Left ventricle myocardium inferior (tissue), 1 donor: ENCODE measurements around the gene MYOM3. TPM values are rescaled to one million over a fixed set of nuclear protein-coding genes. Genes with fewer than 3 reads are reported as not detected.
"Not testable (repeated sequence)": the region's sequence is repeated elsewhere in the genome, so short reads cannot be mapped to it uniquely, and the experiment has no call there.

ENCODE experiments used
- DNase-seq: peaks from one replicate; pipeline ENCODE4 v3.0.0-alpha.2; 2020
- H3K27ac ChIP-seq: fragments of 200-600 bp; replicated peaks from 2 replicates; pipeline ENCODE4 v1.8.0; 2021
- H3K27me3 ChIP-seq: fragments of 200-600 bp; 2 replicates; pipeline ENCODE4 v1.8.0; 2021; ENCODE audit warnings: low read depth
- H3K36me3 ChIP-seq: fragments of 200-600 bp; 2 replicates; pipeline ENCODE4 v1.8.0; 2021
- H3K4me1 ChIP-seq: fragments of 200-600 bp; 2 replicates; pipeline ENCODE4 v1.8.0; 2021
- H3K4me3 ChIP-seq: fragments of 200-600 bp; 2 replicates; pipeline ENCODE4 v1.8.0; 2021; ENCODE audit warnings: mild to moderate bottlenecking, moderate library complexity
- H3K9me3 ChIP-seq: fragments of 200-600 bp; replicated peaks from 2 replicates; pipeline ENCODE4 v1.8.0; 2021
- CTCF ChIP-seq: fragments of 200-600 bp; IDR thresholded peaks from 2 replicates; pipeline ENCODE4 v1.8.0; 2021; ENCODE audit warnings: antibody characterized with exemption, mild to moderate bottlenecking, borderline replicate concordance
- intact Hi-C: fragments of 100-400 bp; cut with micrococcal nuclease; formaldehyde crosslinking; loops from one replicate; pipeline ENCODE4 v1.11.0; 2022
- total RNA-seq: library from RNA; stranded (reverse); fragmentation: NEBNext Ultra II Directional; extraction: Animal tissue kit (Norgen Biotek cat#: 25700); gene quantifications from one replicate; pipeline ENCODE4 v1.2.1, GENCODE V29; 2021
- donor health status: DM: no; HTN: yes; CAD: no; lungs with severe emphysema.

MYOM3 gene
- total RNA-seq, 1 donor from 2014 or later: 440 TPM

DNA sequence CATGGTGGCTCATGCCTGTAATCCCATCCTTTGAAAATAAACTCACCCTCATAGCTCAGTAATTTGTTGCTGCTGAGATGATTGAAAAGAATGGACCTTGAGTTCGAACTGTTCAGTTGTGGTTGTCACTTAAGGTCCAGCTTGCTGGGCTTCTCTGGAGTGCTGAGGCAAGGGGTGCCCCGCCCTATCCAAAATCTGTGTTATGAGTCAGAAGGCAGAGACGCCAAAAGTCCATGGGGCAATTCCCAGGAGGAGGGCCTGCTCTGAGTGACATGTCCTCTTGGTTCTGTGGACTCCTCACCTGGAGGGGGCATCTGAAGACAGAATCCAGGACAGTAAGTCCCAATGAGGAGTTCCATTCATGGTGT lies 64.8 kb downstream of the MYOM3 start:
- Histone ChIP-seq H3K27ac (peak overlapping the region; percentile 52), H3K36me3 (no peaks in the 10 kb centered on the region), H3K9me3 (no peaks in the 10 kb centered on the region), H3K4me3 (no peak overlapping the region), H3K4me1 (peaks cover 20% of the 10 kb centered on the region), H3K27me3 (no peaks in the 10 kb centered on the region)
- intact Hi-C loops: no loop called here
- TF ChIP-seq CTCF: no peak
- peak; percentile 33 for DNase-seq

DNA sequence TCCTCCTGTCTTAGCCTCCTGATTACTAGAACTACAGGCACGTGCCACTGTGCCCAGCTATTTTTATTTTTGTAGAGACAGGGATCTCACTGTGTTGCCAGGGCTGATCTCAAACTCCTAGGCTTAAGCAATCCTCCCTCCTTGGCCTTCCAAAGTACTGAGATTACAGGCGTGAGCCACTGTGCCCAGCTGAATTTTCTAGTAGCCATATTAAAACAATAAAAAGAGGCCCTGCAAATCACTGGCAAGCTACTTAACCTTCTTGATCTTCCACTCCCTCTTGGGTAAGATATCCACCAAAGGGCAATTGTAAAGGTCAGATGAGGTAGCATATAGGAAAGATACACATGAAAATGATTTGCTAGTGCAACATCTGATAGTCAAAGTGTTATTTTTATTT lies 66.2 kb downstream of the MYOM3 start:
- no peaks in the 10 kb centered on the region for H3K27me3 ChIP-seq
- intact Hi-C loops: no loop called here
- H3K4me3 ChIP-seq: no peak overlapping the region
- TF ChIP-seq CTCF: no peak
- peaks cover 20% of the 10 kb centered on the region for H3K4me1 ChIP-seq
- no peak for DNase-seq
- no peaks in the 10 kb centered on the region for H3K9me3 ChIP-seq
- no peaks in the 10 kb centered on the region for H3K36me3 ChIP-seq
- H3K27ac ChIP-seq: peak overlapping the region; percentile 52

DNA sequence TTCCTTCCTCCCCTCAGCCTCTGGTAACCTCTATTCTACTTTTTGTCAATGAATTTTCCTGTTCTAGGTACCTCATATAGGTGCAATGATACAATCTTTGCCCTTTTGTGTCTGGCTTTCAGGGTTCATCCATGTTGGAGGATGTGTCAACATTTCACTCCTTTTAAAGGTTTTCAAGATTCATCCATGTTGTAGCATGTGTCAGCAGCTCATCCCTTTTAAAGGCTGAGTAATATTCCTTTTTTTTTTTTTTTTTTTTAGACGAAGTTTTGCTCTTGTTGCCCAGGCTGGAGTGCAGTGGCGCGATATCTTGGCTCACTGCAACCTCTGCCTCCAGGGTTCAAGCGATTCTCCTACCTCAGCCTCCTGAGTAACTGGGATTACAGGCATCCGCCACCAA lies 67.3 kb downstream of the MYOM3 start:
- peaks cover 20% of the 10 kb centered on the region for H3K4me1 ChIP-seq
- H3K27ac ChIP-seq, H3K4me3 ChIP-seq, intact Hi-C loops, H3K36me3 ChIP-seq, H3K9me3 ChIP-seq, DNase-seq, H3K27me3 ChIP-seq: not testable (repeated sequence)

GRCh38 chr1:24043345-24044032 lies 68.4 kb downstream of the MYOM3 start:
- Histone ChIP-seq H3K4me1 (peaks cover 20% of the 10 kb centered on the region), H3K9me3 (no peaks in the 10 kb centered on the region), H3K27me3 (no peaks in the 10 kb centered on the region), H3K4me3 (no peak overlapping the region), H3K36me3 (no peaks in the 10 kb centered on the region), H3K27ac (no peak overlapping the region)
- no peak for TF ChIP-seq CTCF
- DNase-seq: no peak
- intact Hi-C loops: no loop called here

GRCh38 chr1:24042315-24042714 lies 69.6 kb downstream of the MYOM3 start:
- Histone ChIP-seq H3K4me3 (no peak overlapping the region), H3K36me3 (no peaks in the 10 kb centered on the region), H3K9me3 (no peaks in the 10 kb centered on the region), H3K27me3 (no peaks in the 10 kb centered on the region), H3K27ac (no peak overlapping the region), H3K4me1 (peaks cover 19% of the 10 kb centered on the region)
- no peak for TF ChIP-seq CTCF
- intact Hi-C loops: no loop called here
- no peak for DNase-seq

DNA sequence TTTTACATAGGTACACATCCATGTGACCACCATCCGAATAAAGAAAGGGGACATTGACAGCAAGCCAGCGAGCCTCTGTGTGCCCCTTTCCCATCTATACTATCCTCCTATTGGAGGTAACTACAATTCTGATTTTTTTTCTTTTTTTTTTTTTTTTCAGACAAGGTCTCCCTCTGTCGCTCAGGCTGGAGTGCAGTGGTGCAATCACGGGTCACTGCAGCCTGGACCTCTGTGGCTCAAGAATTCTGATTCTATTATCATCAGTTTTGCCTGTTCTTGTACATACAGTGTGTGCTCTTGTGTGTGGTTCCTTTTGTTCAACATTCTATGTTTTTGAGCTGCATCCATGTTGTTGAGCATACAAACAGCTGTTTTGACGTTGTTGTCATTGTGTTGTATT lies 75.8 kb downstream of the MYOM3 start:
- Histone ChIP-seq H3K9me3 (no peaks in the 10 kb centered on the region), H3K27ac (no peak overlapping the region), H3K4me3 (no peak overlapping the region), H3K27me3 (no peaks in the 10 kb centered on the region), H3K4me1 (no peaks in the 10 kb centered on the region), H3K36me3 (no peaks in the 10 kb centered on the region)
- intact Hi-C loops: no loop called here
- no peak for TF ChIP-seq CTCF
- DNase-seq: no peak
